Stomach (tissue), 4 donors: ENCODE results near the gene NOL12.

Experiments
- EP300 ChIP-seq: sonication (generic); formaldehyde crosslinking; IDR thresholded peaks from one replicate; pipeline ENCODE4 v1.6.1; 2017; ENCODE audit warnings: antibody characterized with exemption
- POLR2A ChIP-seq, 4 donors: fragments of 450-650 bp; IDR thresholded peaks; one replicate each; pipeline ENCODE4 v1.6.1; 2016; ENCODE audit warnings: antibody characterized with exemption in 4 of 4, control low read depth in 2 of 4, mild to moderate bottlenecking in 1 of 4, moderate library complexity in 1 of 4
- POLR2AphosphoS5 ChIP-seq, 3 donors: sonication (generic); formaldehyde crosslinking; IDR thresholded peaks; one replicate each; pipeline ENCODE4 v1.6.1; 2016; ENCODE audit warnings: antibody characterized with exemption in 3 of 3
- TF ChIP-seq, protein P1 (sequence below), 7 experiments: fragments of 450-650 bp in 4 of 7; fragments of 200-600 bp in 3 of 7; sonication (generic) in 3 of 7; IDR thresholded peaks; one replicate each; pipeline ENCODE4 v1.5.1; 2016 to 2019; ENCODE audit warnings: antibody characterized with exemption in 7 of 7, control low read depth in 2 of 7, mild to moderate bottlenecking in 1 of 7

DNA sequence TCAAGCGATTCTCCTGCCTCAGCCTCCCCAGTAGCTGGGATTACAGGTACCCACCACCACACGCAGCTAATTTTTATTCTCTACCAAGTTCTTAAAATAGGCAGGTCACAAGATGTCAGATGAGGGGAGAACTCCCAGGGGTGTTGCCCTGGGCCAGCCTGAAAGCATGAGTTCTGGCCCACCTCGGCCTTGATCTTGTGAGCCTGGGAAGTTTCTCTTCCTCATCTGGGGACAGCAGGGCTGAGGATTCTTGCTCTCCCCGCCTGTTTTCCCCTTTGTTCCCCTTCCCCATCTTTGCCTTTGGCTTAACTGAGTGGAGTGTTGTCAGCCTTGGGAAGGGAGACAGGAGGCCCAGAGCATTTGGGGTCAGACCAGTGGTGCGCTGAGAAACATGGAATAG, 24.1 kb upstream of the NOL12 start:
- TF ChIP-seq POLR2A (IDR thresholded peaks at IDR 0.05) (no peak), EP300 (no peak), POLR2AphosphoS5 (IDR thresholded peaks at IDR 0.05) (no peak)
- TF ChIP-seq, protein P1, sequence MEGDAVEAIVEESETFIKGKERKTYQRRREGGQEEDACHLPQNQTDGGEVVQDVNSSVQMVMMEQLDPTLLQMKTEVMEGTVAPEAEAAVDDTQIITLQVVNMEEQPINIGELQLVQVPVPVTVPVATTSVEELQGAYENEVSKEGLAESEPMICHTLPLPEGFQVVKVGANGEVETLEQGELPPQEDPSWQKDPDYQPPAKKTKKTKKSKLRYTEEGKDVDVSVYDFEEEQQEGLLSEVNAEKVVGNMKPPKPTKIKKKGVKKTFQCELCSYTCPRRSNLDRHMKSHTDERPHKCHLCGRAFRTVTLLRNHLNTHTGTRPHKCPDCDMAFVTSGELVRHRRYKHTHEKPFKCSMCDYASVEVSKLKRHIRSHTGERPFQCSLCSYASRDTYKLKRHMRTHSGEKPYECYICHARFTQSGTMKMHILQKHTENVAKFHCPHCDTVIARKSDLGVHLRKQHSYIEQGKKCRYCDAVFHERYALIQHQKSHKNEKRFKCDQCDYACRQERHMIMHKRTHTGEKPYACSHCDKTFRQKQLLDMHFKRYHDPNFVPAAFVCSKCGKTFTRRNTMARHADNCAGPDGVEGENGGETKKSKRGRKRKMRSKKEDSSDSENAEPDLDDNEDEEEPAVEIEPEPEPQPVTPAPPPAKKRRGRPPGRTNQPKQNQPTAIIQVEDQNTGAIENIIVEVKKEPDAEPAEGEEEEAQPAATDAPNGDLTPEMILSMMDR (IDR thresholded peaks at IDR 0.05), result no peak
